Activated CD4-positive, alpha-beta T cell treated with anti-CD3 and anti-CD28 coated beads for 24 hours (primary cell): ENCODE measurements around the gene ING2.
"Not testable (repeated sequence)": the region's sequence is repeated elsewhere in the genome, so short reads cannot be mapped to it uniquely, and the experiment has no call there.

Experiments
- DNase-seq, 2 donors: peaks; one replicate each; pipeline ENCODE4 v3.0.0-alpha.2; 2020; ENCODE audit warnings: low read depth in 2 of 2

The ING2 gene

GRCh38 chr4:183550345-183551093 is 45.7 kb downstream of the ING2 start:
- DNase-seq = no peak

- no peak for DNase-seq
Measured at GRCh38 chr4:183552274-183553146, 47.7 kb downstream of the ING2 start.

DNA sequence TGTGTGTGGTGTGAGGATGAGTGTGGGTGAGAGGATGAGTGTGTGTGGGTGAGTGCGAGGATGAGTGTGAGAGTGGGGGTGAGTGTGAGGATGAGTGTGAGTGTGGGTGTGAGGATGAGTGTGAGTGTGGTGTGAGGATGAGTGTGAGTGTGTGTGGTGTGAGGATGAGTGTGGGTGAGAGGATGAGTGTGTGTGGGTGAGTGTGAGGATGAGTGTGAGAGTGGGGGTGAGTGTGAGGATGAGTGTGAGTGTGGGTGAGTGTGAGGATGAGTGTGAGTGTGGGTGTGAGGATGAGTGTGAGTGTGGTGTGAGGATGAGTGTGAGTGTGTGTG is 48.3 kb downstream of the ING2 start:
- not testable (repeated sequence) for DNase-seq

- DNase-seq = no peak
Measured at GRCh38 chr4:183553601-183554345, 48.9 kb downstream of the ING2 start.

DNA sequence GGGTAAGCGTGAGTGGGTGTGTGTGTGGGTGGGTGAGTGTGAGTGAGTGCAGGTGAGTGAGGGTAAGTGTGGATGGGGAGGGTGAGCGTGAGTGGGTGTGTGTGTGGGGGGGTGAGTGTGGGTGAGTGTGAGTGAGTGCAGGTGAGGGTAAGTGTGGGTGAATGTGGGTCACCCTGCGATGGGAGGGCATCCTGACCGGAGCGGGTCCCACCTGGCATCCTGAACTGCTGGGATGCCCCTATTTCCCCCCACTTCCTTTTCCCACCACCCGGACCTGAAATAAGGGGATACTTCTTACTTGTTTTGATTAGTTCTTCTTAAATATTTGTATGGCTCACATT is 49.5 kb downstream of the ING2 start:
- DNase-seq = no peak

DNA sequence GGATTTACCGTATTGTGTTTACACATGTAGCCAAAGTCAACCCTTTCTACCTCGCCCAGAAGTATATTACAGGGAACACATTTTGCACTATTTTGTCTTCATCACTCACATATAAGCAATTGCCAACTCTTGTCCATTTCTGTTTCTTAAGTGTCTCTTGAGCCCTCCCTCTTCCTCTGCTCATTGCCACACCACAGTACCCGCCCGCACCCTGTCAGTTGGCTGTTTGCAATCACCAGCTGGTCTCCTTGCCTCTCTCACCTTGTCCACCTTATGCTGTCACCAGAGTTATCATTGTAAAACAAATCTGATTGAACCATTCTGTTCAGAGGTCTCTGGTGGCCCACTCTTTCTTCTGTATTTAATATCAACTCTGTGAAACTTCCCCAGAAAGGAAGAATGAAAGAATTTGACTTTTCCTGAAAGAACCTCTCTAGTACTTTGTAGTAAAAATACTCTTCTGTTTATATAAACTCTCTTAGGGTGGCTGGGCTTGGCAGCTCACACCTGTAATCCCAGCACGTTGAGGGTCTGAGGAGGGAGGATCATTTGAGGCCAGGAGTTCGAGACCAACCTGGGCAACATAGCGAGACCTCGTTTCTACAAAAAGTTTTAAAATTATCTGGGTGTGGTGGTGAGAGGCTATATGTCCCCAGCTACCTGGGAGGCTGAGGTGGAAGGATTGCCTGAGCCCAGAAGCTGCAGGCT is 50.2 kb downstream of the ING2 start:
- no peak for DNase-seq

DNA sequence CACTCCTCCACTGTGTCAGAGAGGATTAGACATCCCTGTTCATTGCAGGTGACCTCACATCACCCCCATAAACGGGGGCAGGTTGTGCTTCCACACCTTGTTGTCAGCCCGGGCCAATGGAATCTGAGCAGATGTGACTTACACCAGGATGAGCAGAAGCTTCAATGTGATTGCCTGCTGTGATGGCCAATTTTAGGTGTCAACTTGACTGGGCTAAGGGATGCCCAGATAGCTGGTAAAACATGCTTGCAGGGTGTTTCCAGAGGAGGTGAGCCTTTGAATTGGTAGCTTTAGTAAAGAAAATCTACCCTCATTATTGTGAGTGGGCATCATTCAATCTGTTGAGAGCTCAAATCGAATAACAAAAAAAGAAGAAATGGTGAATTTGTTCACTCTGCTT is 52.1 kb downstream of the ING2 start:
- DNase-seq = no peak

DNA sequence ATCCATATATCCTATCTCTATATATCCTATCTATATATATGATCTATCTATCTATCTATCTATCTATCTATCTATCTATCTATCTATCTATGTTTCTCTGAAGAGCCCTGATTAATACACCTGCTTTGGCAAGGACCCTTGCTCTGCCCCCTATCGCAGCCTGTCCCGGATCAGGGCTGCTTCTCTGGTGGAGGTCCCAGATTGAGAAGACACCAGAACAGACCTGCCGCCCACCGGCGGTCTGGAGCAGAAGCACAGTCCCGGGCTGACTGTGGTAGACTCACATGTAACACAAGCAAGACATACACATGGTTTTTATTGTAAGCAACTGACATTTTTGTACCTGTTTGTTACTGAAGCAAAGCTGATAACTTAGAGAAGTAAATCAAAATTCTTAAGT is 52.8 kb downstream of the ING2 start:
- no peak for DNase-seq

GRCh38 chr4:183558873-183559272 is 54.0 kb downstream of the ING2 start:
- no peak for DNase-seq

- DNase-seq = no peak
Measured at GRCh38 chr4:183561905-183562304, 57.0 kb downstream of the ING2 start.
